Fibroblast of lung (primary cell): Measurements from ENCODE around the gene STRBP. TPM values are rescaled to one million over a fixed set of nuclear protein-coding genes. Genes with fewer than 3 reads are reported as not detected.

Experiments used
- DNase-seq, 2 donors: peaks; one replicate each; pipeline versions ENCODE4 v3.0.0 to v3.0.0-alpha.2; 2010; ENCODE audit warnings: low read depth in 2 of 2
- H2AFZ ChIP-seq: 2 replicates; pipeline ENCODE4 v1.5.1; 2012; ENCODE audit warnings: low read length, control low read depth, inconsistent platforms
- H3K27ac ChIP-seq: 2 replicates; pipeline ENCODE4 v1.5.1; 2011; ENCODE audit warnings: low read length, control low read depth; ENCODE audit not compliant: insufficient read depth
- H3K27me3 ChIP-seq: 2 replicates; pipeline ENCODE4 v1.5.1; 2011; ENCODE audit warnings: mild to moderate bottlenecking, low read length; ENCODE audit not compliant: control insufficient read depth, insufficient read depth
- H3K36me3 ChIP-seq: 2 replicates; pipeline ENCODE4 v1.5.1; 2011; ENCODE audit warnings: low read length; ENCODE audit not compliant: control insufficient read depth, insufficient read depth
- H3K4me1 ChIP-seq: 2 replicates; pipeline ENCODE4 v1.5.1; 2011; ENCODE audit warnings: low read length; ENCODE audit not compliant: control insufficient read depth, insufficient read depth; ENCODE audit errors: extremely low read depth
- H3K4me2 ChIP-seq: 2 replicates; pipeline ENCODE4 v1.5.1; 2011; ENCODE audit warnings: low read length, control low read depth; ENCODE audit not compliant: insufficient read depth; ENCODE audit errors: extremely low read depth
- H3K4me3 ChIP-seq, 4 experiments: fragments of 200-600 bp in 1 of 4; sonication (generic) in 1 of 4; replicated peaks in 1 of 4; 2 replicates each; pipeline ENCODE4 v1.5.1; 2011 to 2016; ENCODE audit warnings: low read length in 4 of 4, low read depth in 3 of 4, mild to moderate bottlenecking in 3 of 4, control low read depth in 2 of 4, inconsistent platforms in 1 of 4, mixed read lengths in 1 of 4; ENCODE audit not compliant: insufficient read depth in 1 of 4; ENCODE audit errors: control extremely low read depth in 1 of 4
- H3K79me2 ChIP-seq: 2 replicates; pipeline ENCODE4 v1.5.1; 2012; ENCODE audit warnings: mild to moderate bottlenecking, low read length, inconsistent platforms; ENCODE audit not compliant: control insufficient read depth, insufficient read depth
- H3K9ac ChIP-seq: 2 replicates; pipeline ENCODE4 v1.5.1; 2011; ENCODE audit warnings: mild to moderate bottlenecking, low read length, control low read depth; ENCODE audit not compliant: insufficient read depth
- H3K9me3 ChIP-seq: 2 replicates; pipeline ENCODE4 v1.5.1; 2012; ENCODE audit warnings: low read depth, low read length; ENCODE audit not compliant: control insufficient read depth, insufficient read depth
- H4K20me1 ChIP-seq: 2 replicates; pipeline ENCODE4 v1.5.1; 2011; ENCODE audit warnings: low read length; ENCODE audit not compliant: control insufficient read depth, insufficient read depth; ENCODE audit errors: extremely low read depth
- EZH2 ChIP-seq: IDR thresholded peaks from 2 replicates; pipeline ENCODE4 v1.5.1; 2012; ENCODE audit warnings: low read length, control low read depth, mild to moderate bottlenecking; ENCODE audit errors: missing control alignments
- polyA plus RNA-seq, 2 donors: library from polyadenylated mRNA; depleted of rRNA in 1 of 2; stranded (reverse) in 1 of 2; unstranded in 1 of 2; fragments of >200 nt; gene quantifications; 2 replicates each; pipeline ENCODE4 v1.2.1, GENCODE V29; 2011 to 2012; ENCODE audit warnings: missing spikeins in 1 of 2
- total RNA-seq: library from RNA; depleted of rRNA; stranded (reverse); fragments of >200 nt; gene quantifications from 2 replicates; pipeline ENCODE4 v1.2.1, GENCODE V29; 2014
- TF ChIP-seq, protein P1 (sequence below), 2 donors: IDR thresholded peaks in 1 of 2; conservative IDR thresholded peaks in 1 of 2; 1 replicate in 1 of 2; 2 replicates in 1 of 2; pipeline ENCODE4 v1.5.1; 2011 to 2012; ENCODE audit warnings: low read length in 2 of 2, control low read depth in 1 of 2, inconsistent platforms in 1 of 2, low read depth in 1 of 2, mild to moderate bottlenecking in 1 of 2

The STRBP gene
- total and polyA plus RNA-seq, 2 donors (not counting 1 experiment from before 2014, with no cell fraction given), result 3.3 to 5.9 TPM

GRCh38 chr9:123300554-123300953 lies 32.2 kb upstream of the STRBP start:
- Histone ChIP-seq H3K36me3 (no peaks in the 10 kb centered on the region), H4K20me1 (no peaks in the 10 kb centered on the region), H3K27ac (no peak overlapping the region), H3K4me1 (no peaks in the 10 kb centered on the region), H3K27me3 (no peaks in the 10 kb centered on the region), H3K79me2 (no peaks in the 10 kb centered on the region), H3K4me2 (no peak overlapping the region), H2AFZ (no peak overlapping the region), H3K4me3 (no peak overlapping the region), H3K9ac (no peak overlapping the region), H3K9me3 (no peaks in the 10 kb centered on the region)
- DNase-seq, result no peak
- TF ChIP-seq, protein P1, sequence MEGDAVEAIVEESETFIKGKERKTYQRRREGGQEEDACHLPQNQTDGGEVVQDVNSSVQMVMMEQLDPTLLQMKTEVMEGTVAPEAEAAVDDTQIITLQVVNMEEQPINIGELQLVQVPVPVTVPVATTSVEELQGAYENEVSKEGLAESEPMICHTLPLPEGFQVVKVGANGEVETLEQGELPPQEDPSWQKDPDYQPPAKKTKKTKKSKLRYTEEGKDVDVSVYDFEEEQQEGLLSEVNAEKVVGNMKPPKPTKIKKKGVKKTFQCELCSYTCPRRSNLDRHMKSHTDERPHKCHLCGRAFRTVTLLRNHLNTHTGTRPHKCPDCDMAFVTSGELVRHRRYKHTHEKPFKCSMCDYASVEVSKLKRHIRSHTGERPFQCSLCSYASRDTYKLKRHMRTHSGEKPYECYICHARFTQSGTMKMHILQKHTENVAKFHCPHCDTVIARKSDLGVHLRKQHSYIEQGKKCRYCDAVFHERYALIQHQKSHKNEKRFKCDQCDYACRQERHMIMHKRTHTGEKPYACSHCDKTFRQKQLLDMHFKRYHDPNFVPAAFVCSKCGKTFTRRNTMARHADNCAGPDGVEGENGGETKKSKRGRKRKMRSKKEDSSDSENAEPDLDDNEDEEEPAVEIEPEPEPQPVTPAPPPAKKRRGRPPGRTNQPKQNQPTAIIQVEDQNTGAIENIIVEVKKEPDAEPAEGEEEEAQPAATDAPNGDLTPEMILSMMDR (conservative IDR thresholded peaks at IDR 0.05 in 1 of 2, IDR thresholded peaks at IDR 0.05 in 1 of 2; ENCODE audit: low read depth in 1 of 2, low read length in 2 of 2), result no peak
- TF ChIP-seq EZH2, result no peak

GRCh38 chr9:123299558-123300126 lies 31.3 kb upstream of the STRBP start:
- Histone ChIP-seq H3K27ac (no peak overlapping the region), H3K4me3 (no peak overlapping the region), H3K79me2 (no peaks in the 10 kb centered on the region), H3K27me3 (no peaks in the 10 kb centered on the region), H3K9me3 (no peaks in the 10 kb centered on the region), H2AFZ (no peak overlapping the region), H3K9ac (no peak overlapping the region), H3K4me2 (no peak overlapping the region), H3K4me1 (no peaks in the 10 kb centered on the region), H4K20me1 (no peaks in the 10 kb centered on the region), H3K36me3 (no peaks in the 10 kb centered on the region)
- DNase-seq, result no peak
- TF ChIP-seq EZH2, result no peak
- TF ChIP-seq, protein P1 (conservative IDR thresholded peaks at IDR 0.05 in 1 of 2, IDR thresholded peaks at IDR 0.05 in 1 of 2; ENCODE audit: low read depth in 1 of 2, low read length in 2 of 2), result no peak

DNA sequence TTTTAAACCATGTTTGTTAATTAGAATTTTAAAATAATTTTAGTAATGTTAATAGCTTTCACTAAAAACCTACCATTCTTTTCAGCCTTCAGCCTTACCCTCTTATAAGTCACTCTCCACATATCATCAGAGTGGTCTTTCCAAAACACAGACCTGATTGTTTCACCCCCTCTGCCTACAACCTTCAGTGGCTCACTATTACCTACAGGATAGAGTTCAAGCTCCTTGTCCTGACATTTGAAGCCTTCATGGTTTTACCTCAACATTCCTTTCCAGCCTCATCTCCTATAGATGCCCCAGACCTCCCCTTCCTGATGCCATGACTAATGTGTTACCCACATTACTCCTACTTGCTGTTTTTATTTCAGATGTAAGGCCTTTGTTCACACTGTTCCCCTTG lies 27.8 kb upstream of the STRBP start:
- Histone ChIP-seq H3K4me1 (no peaks in the 10 kb centered on the region), H3K36me3 (no peaks in the 10 kb centered on the region), H3K4me3 (no peak overlapping the region), H3K9ac (no peak overlapping the region), H2AFZ (no peak overlapping the region), H3K27me3 (no peaks in the 10 kb centered on the region), H3K79me2 (no peaks in the 10 kb centered on the region), H3K9me3 (no peaks in the 10 kb centered on the region), H4K20me1 (no peaks in the 10 kb centered on the region), H3K27ac (no peak overlapping the region), H3K4me2 (no peak overlapping the region)
- no peak for DNase-seq
- TF ChIP-seq, protein P1 (conservative IDR thresholded peaks at IDR 0.05 in 1 of 2, IDR thresholded peaks at IDR 0.05 in 1 of 2; ENCODE audit: low read depth in 1 of 2, low read length in 2 of 2), result no peak
- no peak for TF ChIP-seq EZH2
